Parietal lobe (tissue), 1 donor: Measurements from ENCODE around the gene SPEM2. TPM values are rescaled to one million over a fixed set of nuclear protein-coding genes. Genes with fewer than 3 reads are reported as not detected.

ENCODE experiments used
- total RNA-seq: library from RNA; depleted of rRNA; stranded (reverse); fragments of >200 nt; gene quantifications from one replicate; pipeline ENCODE4 v1.2.3, GENCODE V29; 2014

SPEM2 gene
- total RNA-seq, result not detected

GRCh38 chr17:7425316-7425715 is at the start of gene SPEM2:
Gene SPEM2, plus strand, starts transcription at chr17:7425616. Its CDS starts 73 bp downstream, at chr17:7425689.

GRCh38 chr17:7380855-7381683 is 44.3 kb upstream of the SPEM2 start, which contains the start of gene TNK1:
Gene TNK1, plus strand, starts transcription at chr17:7381089. Its CDS starts 1,838 bp downstream, at chr17:7382927.

GRCh38 chr17:7394452-7395191 is 30.8 kb upstream of the SPEM2 start, which contains the start of gene PLSCR3:
Gene PLSCR3, minus strand, starts transcription at chr17:7394525. Its CDS starts 415 bp downstream, at chr17:7394110.

GRCh38 chr17:7403977-7404736 is 21.3 kb upstream of the SPEM2 start, which contains the start of gene TMEM256:
Gene TMEM256, minus strand, starts transcription at chr17:7404097. Its CDS starts 13 bp downstream, at chr17:7404084.

GRCh38 chr17:7407485-7408251 is 17.7 kb upstream of the SPEM2 start, which contains the start of gene NLGN2:
Gene NLGN2, plus strand, starts transcription at chr17:7407845. Its CDS starts 411 bp downstream, at chr17:7408256.

GRCh38 chr17:7419819-7420610 is 5.4 kb upstream of the SPEM2 start, which contains the start of gene SPEM1:
Gene SPEM1, plus strand, starts transcription at chr17:7420324. Its CDS starts 61 bp downstream, at chr17:7420385.

GRCh38 chr17:7428557-7428956 is 3.1 kb downstream of the SPEM2 start, which contains the start of gene SPEM3:
Gene SPEM3, plus strand, starts transcription at chr17:7428857. Its CDS starts 46 bp downstream, at chr17:7428903.

GRCh38 chr17:7439462-7440112 is 14.2 kb downstream of the SPEM2 start, which contains the start of gene FGF11:
Gene FGF11, plus strand, starts transcription at chr17:7439512. Its CDS starts 109 bp downstream, at chr17:7439621.

GRCh38 chr17:7444682-7445618 is 19.5 kb downstream of the SPEM2 start, which contains the start of gene CHRNB1:
Gene CHRNB1, plus strand, starts transcription at chr17:7445061. Its CDS starts 67 bp downstream, at chr17:7445128.

Other genes starting within 250 kb of the SPEM2 start
- 12.5 TPM for gene ASGR1, start 246.2 kb upstream of the SPEM2 start, total RNA-seq
- 155 TPM for gene DLG4, start 205.8 kb upstream of the SPEM2 start, total RNA-seq
- 147 TPM for gene ACADVL, start 205.7 kb upstream of the SPEM2 start, total RNA-seq
- 81.4 TPM for gene DVL2, start 191.1 kb upstream of the SPEM2 start, total RNA-seq
- 25.7 TPM for gene PHF23, start 186.2 kb upstream of the SPEM2 start, total RNA-seq
- 103 TPM for gene GABARAP, start 183.2 kb upstream of the SPEM2 start, total RNA-seq
- 34.1 TPM for gene CTDNEP1, start 173.9 kb upstream of the SPEM2 start, total RNA-seq
- 26.6 TPM for gene ELP5, start 173.4 kb upstream of the SPEM2 start, total RNA-seq
- gene CLDN7, start 163.1 kb upstream of the SPEM2 start, total RNA-seq, result not detected
- not detected for gene SLC2A4, start 143.9 kb upstream of the SPEM2 start, total RNA-seq
- gene YBX2, start 131.0 kb upstream of the SPEM2 start, total RNA-seq, result 2.5 TPM
- gene EIF5A, start 118.0 kb upstream of the SPEM2 start, total RNA-seq, result 132 TPM
- gene GPS2, start 110.3 kb upstream of the SPEM2 start, total RNA-seq, result 59.8 TPM
- gene NEURL4, start 96.3 kb upstream of the SPEM2 start, total RNA-seq, result 61.0 TPM
- gene ACAP1, start 89.1 kb upstream of the SPEM2 start, total RNA-seq, result not detected
- 2.5 TPM for gene KCTD11, start 73.5 kb upstream of the SPEM2 start, total RNA-seq
- not detected for gene TMEM95, start 70.5 kb upstream of the SPEM2 start, total RNA-seq
- 1.3 TPM for gene TNK1, start 44.5 kb upstream of the SPEM2 start, total RNA-seq
- gene PLSCR3, start 31.1 kb upstream of the SPEM2 start, total RNA-seq, result 29.7 TPM
- 42.9 TPM for gene TMEM256, start 21.5 kb upstream of the SPEM2 start, total RNA-seq
- 22.8 TPM for gene NLGN2, start 17.8 kb upstream of the SPEM2 start, total RNA-seq
- not detected for gene SPEM1, start 5.3 kb upstream of the SPEM2 start, total RNA-seq
- not detected for gene SPEM3, start 3.2 kb downstream of the SPEM2 start, total RNA-seq
- 1.9 TPM for gene TMEM102, start 9.8 kb downstream of the SPEM2 start, total RNA-seq
- 13.1 TPM for gene FGF11, start 13.9 kb downstream of the SPEM2 start, total RNA-seq
- 15.3 TPM for gene CHRNB1, start 19.4 kb downstream of the SPEM2 start, total RNA-seq
- 20.0 TPM for gene ZBTB4, start 54.0 kb downstream of the SPEM2 start, total RNA-seq
- not detected for gene SLC35G6, start 55.8 kb downstream of the SPEM2 start, total RNA-seq
- gene POLR2A, start 58.8 kb downstream of the SPEM2 start, total RNA-seq, result 106 TPM
- gene TNFSF12, start 123.4 kb downstream of the SPEM2 start, total RNA-seq, result 6.6 TPM
- 0.94 TPM for gene TNFSF13, start 133.1 kb downstream of the SPEM2 start, total RNA-seq
- gene SENP3, start 136.3 kb downstream of the SPEM2 start, total RNA-seq, result 67.6 TPM
- gene CD68, start 154.0 kb downstream of the SPEM2 start, total RNA-seq, result 1.6 TPM
- 36.6 TPM for gene MPDU1, start 158.2 kb downstream of the SPEM2 start, total RNA-seq
- 1.6 TPM for gene SOX15, start 164.5 kb downstream of the SPEM2 start, total RNA-seq
- gene FXR2, start 189.3 kb downstream of the SPEM2 start, total RNA-seq, result 52.9 TPM
- gene SAT2, start 202.2 kb downstream of the SPEM2 start, total RNA-seq, result 32.2 TPM
- not detected for gene SHBG, start 204.5 kb downstream of the SPEM2 start, total RNA-seq
- 16.6 TPM for gene ATP1B2, start 225.3 kb downstream of the SPEM2 start, total RNA-seq